ENCODE measurements around the gene ANXA5.
A peak's percentile ranks its signal among the peaks of the same experiment; 100 is the strongest.

ANXA5 gene

DNA sequence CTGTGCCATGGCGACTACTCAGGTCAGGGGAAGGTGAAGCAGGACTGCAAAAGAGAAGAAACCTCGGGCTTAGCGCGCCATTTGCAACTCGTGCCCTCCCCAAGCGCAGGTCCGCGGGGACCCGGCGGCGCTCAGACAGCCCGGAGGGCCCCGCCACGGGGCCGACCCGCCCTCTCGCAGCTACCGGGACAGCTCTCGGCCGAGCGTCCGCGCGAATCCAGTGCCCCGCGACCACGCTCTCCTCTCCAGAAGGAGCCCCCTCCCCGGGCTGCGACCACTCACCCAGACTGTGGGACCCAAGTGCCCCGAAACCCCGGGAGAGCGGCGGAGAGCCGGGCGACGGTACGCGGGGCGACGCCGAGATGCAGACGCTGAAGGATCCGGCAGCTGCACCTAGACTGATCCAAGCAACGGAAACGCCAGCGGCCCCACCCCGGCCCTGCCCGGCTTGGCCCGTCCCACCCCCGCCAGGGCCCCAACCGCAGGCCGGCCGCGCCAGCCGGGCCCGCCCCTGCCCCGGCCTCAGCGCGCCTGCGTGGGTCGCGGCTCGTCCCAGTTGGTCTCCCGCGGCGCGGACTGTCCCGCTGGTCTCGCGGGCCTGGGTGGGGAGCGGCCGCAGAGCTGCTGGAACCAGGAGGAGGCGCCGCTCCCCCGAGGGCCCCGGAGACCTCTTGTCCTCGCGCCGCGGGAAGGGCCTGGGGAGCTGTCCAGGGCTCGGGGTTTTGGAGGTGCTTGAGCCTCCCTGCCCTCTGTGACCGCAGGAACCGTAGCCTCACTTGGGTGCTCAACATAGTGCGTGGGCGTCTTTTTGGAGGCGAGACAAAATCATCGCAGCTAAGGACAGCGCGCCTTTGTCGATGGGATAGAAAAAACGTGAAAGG is at the start of gene ANXA5:
Gene ANXA5, minus strand, starts transcription at position 400 of the 881 bp plus-strand sequence. Its CDS starts 391 bp downstream, at position 9.
- Histone ChIP-seq H3K27me3 (ENCODE audit: control insufficient read depth, insufficient read depth, low read length) (no peaks in the 10 kb centered on the region), H3K4me3 (ENCODE audit: low read depth, low read length) (peak within 1 kb of the TSS; percentile 100), H3K4me1 (ENCODE audit: control insufficient read depth, insufficient read depth, low read length) (peaks cover 23% of the 10 kb centered on the region), H3K27ac (ENCODE audit: low read depth, low read length) (peak within 1 kb of the TSS; percentile 97), H3K9me3 (ENCODE audit: control insufficient read depth, insufficient read depth, low read depth, low read length) (peaks cover 3% of the 10 kb centered on the region; the same call in 1 of the 2 replicates), H3K36me3 (ENCODE audit: control insufficient read depth, insufficient read depth, low read length) (peaks cover 16% of the 10 kb centered on the region; the same call in 1 of the 2 replicates), H3K9ac (ENCODE audit: low read length) (peak within 1 kb of the TSS; percentile 99)

DNA sequence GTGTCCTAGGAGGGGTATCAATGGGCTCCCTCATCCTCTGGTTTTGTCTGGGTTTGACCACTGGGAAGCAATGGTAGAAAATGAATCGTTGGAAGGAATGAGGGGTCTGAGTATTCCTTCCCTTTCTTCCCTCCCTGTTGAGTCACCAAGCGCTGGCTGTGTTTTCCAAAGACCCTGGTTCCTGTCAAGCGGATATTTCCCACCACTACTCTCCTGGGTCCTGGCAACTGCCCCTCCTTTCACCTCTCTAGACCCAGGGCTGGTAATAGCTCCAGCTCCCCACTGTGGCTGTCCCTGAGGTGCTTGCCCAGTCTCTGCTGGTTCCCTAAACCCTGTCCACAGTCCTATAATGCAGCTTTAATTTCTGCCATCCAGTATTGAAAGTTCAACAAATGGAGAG is 46.0 kb upstream of the ANXA5 start:
- Histone ChIP-seq H3K27me3 (ENCODE audit: control insufficient read depth, insufficient read depth, low read length) (no peaks in the 10 kb centered on the region; the same call in 1 of the 2 replicates), H3K9ac (ENCODE audit: low read length) (no peak overlapping the region), H3K4me1 (ENCODE audit: control insufficient read depth, insufficient read depth, low read length) (peaks cover 27% of the 10 kb centered on the region), H3K9me3 (ENCODE audit: control insufficient read depth, insufficient read depth, low read depth, low read length) (no peaks in the 10 kb centered on the region), H3K4me3 (ENCODE audit: low read depth, low read length) (no peak overlapping the region), H3K36me3 (ENCODE audit: control insufficient read depth, insufficient read depth, low read length) (no peaks in the 10 kb centered on the region), H3K27ac (ENCODE audit: low read depth, low read length) (no peak overlapping the region)

DNA sequence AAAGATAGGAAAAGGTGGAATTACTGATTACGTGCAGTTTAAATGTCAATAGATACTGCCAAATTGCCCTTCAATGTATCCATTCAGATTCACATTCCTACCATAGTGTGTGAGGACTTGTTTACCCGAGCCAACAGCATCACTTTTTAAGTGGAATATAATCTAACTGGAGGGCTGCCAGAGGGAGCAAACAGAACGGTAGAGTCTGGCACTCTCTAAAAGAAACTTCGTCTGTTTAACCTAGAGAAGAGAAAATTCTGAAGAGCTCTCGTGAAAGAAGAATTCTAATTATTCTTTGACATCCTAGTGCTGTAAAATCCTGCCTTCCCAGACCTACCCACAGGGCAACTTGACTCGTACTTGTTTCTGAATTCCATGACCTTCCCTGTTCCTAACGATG is 45.0 kb upstream of the ANXA5 start:
- no peaks in the 10 kb centered on the region for H3K36me3 ChIP-seq (ENCODE audit: control insufficient read depth, insufficient read depth, low read length)
- no peak overlapping the region for H3K27ac ChIP-seq (ENCODE audit: low read depth, low read length)
- H3K9ac ChIP-seq (ENCODE audit: low read length): no peak overlapping the region
- no peaks in the 10 kb centered on the region for H3K9me3 ChIP-seq (ENCODE audit: control insufficient read depth, insufficient read depth, low read depth, low read length)
- H3K4me1 ChIP-seq (ENCODE audit: control insufficient read depth, insufficient read depth, low read length): peaks cover 23% of the 10 kb centered on the region
- H3K27me3 ChIP-seq (ENCODE audit: control insufficient read depth, insufficient read depth, low read length): no peaks in the 10 kb centered on the region
- no peak overlapping the region for H3K4me3 ChIP-seq (ENCODE audit: low read depth, low read length)

DNA sequence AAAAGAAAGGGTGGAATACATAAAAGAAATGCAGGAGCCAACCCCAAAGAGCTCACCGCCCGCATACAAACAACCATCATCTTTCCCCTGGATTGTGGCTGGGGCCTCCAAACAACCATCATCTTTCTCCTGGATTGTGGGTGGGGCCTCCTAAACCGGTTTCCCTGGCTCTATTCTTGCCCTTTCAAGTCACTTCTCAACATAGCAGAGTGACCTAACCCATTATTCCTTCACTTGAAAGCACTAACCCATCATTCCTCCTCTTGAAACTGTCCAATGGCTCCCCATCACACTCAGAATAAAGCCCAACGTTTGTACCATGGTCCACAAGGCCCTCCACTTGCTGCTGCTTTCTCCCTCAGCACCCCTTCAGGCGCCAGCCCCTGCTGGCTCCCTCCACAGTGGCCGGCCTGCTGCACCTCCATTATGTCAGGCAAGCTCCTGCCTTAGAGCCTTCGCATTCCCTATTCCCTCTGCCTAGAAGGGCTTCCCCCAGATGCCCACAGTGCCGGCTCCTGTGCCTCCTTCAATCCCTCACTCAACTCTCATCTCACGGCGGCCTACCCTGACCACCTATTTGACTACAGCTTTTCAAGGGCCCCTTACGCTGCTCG is 44.1 kb upstream of the ANXA5 start:
- H3K4me3 ChIP-seq (ENCODE audit: low read depth, low read length): no peak overlapping the region
- no peak overlapping the region for H3K9ac ChIP-seq (ENCODE audit: low read length)
- H3K9me3 ChIP-seq (ENCODE audit: control insufficient read depth, insufficient read depth, low read depth, low read length): no peaks in the 10 kb centered on the region
- H3K27me3 ChIP-seq (ENCODE audit: control insufficient read depth, insufficient read depth, low read length): no peaks in the 10 kb centered on the region
- peaks cover 23% of the 10 kb centered on the region for H3K4me1 ChIP-seq (ENCODE audit: control insufficient read depth, insufficient read depth, low read length)
- no peaks in the 10 kb centered on the region for H3K36me3 ChIP-seq (ENCODE audit: control insufficient read depth, insufficient read depth, low read length)
- no peak overlapping the region for H3K27ac ChIP-seq (ENCODE audit: low read depth, low read length)

DNA sequence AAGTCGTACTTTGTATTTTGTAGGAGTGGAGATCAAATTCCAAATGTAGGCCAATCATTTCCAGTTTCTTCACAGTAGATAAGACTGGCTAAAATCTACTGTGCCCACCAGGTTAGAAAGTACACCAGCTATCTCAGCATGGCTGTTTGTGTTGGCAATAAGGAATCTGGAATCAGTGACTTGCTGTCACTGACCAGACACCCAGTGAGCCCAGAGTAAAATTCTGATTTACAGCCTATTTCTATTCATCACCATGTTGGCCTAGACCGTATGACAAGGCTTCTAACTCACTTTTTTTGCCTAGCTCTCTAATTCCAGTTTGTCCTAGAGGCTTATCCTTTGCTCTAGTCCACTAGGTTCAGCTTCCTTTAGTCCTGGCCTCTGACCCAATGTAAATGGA is 42.8 kb upstream of the ANXA5 start:
- H3K9me3 ChIP-seq (ENCODE audit: control insufficient read depth, insufficient read depth, low read depth, low read length): no peaks in the 10 kb centered on the region
- no peaks in the 10 kb centered on the region for H3K36me3 ChIP-seq (ENCODE audit: control insufficient read depth, insufficient read depth, low read length)
- no peaks in the 10 kb centered on the region for H3K27me3 ChIP-seq (ENCODE audit: control insufficient read depth, insufficient read depth, low read length)
- peaks cover 23% of the 10 kb centered on the region for H3K4me1 ChIP-seq (ENCODE audit: control insufficient read depth, insufficient read depth, low read length)
- no peak overlapping the region for H3K27ac ChIP-seq (ENCODE audit: low read depth, low read length)
- no peak overlapping the region for H3K4me3 ChIP-seq (ENCODE audit: low read depth, low read length)
- no peak overlapping the region for H3K9ac ChIP-seq (ENCODE audit: low read length)

DNA sequence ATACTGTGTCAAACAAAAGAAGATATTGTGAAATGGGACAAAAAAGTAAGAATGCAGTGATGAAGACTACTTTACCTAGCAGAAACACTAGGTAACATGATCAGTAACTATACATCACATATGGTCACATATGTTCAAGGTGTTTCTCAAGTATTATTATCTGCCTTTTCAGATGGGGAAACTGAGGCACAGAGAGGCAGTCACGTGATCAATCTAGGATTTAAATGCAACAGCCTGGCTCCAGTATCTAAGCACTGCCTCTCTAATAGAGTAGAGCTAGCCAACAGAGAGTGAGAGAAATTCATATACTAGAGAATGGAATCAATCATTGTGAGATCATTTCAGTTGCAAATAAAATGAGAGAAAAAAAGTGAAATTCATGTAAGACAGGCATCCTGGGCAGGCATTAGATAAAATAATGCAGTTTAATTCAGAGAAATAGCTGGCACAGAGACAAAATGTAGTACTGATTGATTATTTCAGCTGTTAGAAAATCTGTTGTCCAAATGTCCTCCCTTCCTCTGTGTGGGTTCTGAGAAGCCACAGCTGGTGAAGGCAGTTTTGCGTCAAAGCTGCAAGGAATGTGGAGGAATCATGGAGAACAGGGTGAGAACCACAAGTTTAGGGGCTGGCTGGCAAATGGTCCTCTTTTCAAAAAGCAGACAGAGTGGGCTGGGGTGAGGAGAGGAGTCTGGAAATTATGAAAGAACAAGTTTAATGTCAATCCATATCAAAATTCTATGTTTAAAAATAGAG is 42.2 kb upstream of the ANXA5 start:
- H3K27ac ChIP-seq (ENCODE audit: low read depth, low read length): no peak overlapping the region

DNA sequence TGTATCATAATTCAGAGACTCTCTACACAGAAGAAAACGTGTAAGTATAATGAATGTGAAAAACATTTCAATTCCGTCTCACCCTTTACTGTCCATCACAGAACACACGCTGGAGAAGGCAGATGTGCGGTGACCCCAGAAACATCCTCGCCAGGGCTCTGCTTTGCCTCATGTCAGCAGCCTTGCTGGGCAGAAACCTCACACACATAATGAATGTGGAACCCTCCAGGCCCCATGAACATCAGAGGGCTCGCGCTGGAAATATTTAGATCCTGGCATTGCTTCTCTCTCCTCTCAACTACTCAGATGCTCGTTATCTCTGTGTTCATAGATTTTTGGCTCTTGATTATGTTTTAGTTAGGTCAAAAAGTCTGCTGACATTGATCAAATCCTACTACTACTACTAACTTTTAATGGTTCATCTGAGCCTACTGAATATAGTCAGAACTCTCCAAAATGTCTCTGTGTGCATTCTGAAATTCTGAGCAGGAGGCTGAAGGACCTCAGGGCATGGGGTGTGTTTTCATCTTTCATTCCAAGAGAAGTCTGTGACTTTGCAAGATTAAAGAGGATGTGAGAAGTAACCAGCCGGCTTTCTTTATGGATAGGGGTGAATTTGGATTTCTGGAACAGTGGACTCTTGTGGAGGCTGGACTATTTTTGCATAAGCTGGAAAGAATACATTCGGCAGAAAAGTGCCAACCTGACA is 41.2 kb upstream of the ANXA5 start:
- no peaks in the 10 kb centered on the region for H3K36me3 ChIP-seq (ENCODE audit: control insufficient read depth, insufficient read depth, low read length)
- no peak overlapping the region for H3K4me3 ChIP-seq (ENCODE audit: low read depth, low read length)
- no peak overlapping the region for H3K9ac ChIP-seq (ENCODE audit: low read length)
- peaks cover 22% of the 10 kb centered on the region for H3K4me1 ChIP-seq (ENCODE audit: control insufficient read depth, insufficient read depth, low read length)
- no peak overlapping the region for H3K27ac ChIP-seq (ENCODE audit: low read depth, low read length)
- H3K9me3 ChIP-seq (ENCODE audit: control insufficient read depth, insufficient read depth, low read depth, low read length): no peaks in the 10 kb centered on the region
- no peaks in the 10 kb centered on the region for H3K27me3 ChIP-seq (ENCODE audit: control insufficient read depth, insufficient read depth, low read length)

More for the DNA sequence above, 42.2 kb upstream of the ANXA5 start:
- no peaks in the 10 kb centered on the region for H3K27me3 ChIP-seq (ENCODE audit: control insufficient read depth, insufficient read depth, low read length)
- no peak overlapping the region for H3K4me3 ChIP-seq (ENCODE audit: low read depth, low read length)
- no peak overlapping the region for H3K9ac ChIP-seq (ENCODE audit: low read length)
- H3K36me3 ChIP-seq (ENCODE audit: control insufficient read depth, insufficient read depth, low read length): no peaks in the 10 kb centered on the region
- no peaks in the 10 kb centered on the region for H3K9me3 ChIP-seq (ENCODE audit: control insufficient read depth, insufficient read depth, low read depth, low read length)
- H3K4me1 ChIP-seq (ENCODE audit: control insufficient read depth, insufficient read depth, low read length): peaks cover 23% of the 10 kb centered on the region

DNA sequence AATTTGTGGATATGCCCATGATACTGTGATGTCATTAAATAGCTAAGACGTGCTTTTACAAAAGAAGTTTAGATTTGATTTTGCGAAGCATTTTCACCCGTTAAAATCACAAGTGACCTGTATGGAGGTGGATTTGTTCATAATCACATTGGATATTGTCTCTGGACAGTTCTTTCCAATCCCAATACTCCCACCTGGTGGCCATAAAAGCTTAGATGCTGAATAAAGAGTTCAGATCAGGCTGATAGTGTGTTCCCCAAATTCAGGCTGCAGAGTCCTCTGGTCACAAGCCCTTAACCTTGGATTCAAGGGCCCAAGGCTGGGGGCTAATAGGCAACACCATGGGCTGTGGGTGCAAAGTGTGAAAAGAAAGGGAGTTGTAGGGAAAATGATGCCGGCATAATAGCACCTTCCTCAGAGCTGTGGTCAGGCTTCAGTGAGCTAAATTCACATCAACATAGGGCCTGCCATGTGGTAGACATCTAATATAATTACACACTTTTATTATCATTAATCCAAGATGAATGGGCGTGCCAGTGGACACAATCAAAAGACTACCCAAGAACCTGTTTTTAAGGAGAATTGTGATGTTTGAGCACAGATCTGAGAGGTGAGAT is 40.1 kb upstream of the ANXA5 start:
- Histone ChIP-seq H3K27ac (ENCODE audit: low read depth, low read length) (no peak overlapping the region), H3K27me3 (ENCODE audit: control insufficient read depth, insufficient read depth, low read length) (no peaks in the 10 kb centered on the region), H3K36me3 (ENCODE audit: control insufficient read depth, insufficient read depth, low read length) (no peaks in the 10 kb centered on the region), H3K4me1 (ENCODE audit: control insufficient read depth, insufficient read depth, low read length) (peaks cover 18% of the 10 kb centered on the region), H3K9me3 (ENCODE audit: control insufficient read depth, insufficient read depth, low read depth, low read length) (no peaks in the 10 kb centered on the region), H3K4me3 (ENCODE audit: low read depth, low read length) (no peak overlapping the region), H3K9ac (ENCODE audit: low read length) (no peak overlapping the region)

DNA sequence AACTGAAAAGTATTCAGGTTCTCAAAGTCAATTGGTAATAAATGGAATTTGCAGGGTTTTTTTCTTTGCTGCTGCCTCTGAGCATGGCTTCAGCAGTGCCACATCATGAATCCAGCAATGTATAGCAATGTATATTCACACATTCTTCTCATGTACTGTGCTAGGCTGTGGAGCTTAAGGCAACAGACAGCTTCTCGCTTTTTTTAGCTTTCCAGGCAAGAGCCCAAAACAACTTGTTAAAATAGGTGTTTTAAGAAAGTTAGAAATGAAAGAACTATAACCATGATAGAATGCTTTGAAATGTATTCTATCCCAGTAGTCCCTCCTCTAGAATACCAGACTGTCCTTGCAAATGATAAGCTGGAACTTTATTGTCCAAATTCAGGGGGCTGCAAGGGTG is 37.8 kb upstream of the ANXA5 start:
- H3K27ac ChIP-seq (ENCODE audit: low read depth, low read length): no peak overlapping the region
- no peak overlapping the region for H3K9ac ChIP-seq (ENCODE audit: low read length)
- no peaks in the 10 kb centered on the region for H3K9me3 ChIP-seq (ENCODE audit: control insufficient read depth, insufficient read depth, low read depth, low read length)
- H3K27me3 ChIP-seq (ENCODE audit: control insufficient read depth, insufficient read depth, low read length): no peaks in the 10 kb centered on the region
- H3K4me1 ChIP-seq (ENCODE audit: control insufficient read depth, insufficient read depth, low read length): peaks cover 7% of the 10 kb centered on the region; the same call in 1 of the 2 replicates
- no peak overlapping the region for H3K4me3 ChIP-seq (ENCODE audit: low read depth, low read length)
- no peaks in the 10 kb centered on the region for H3K36me3 ChIP-seq (ENCODE audit: control insufficient read depth, insufficient read depth, low read length)

DNA sequence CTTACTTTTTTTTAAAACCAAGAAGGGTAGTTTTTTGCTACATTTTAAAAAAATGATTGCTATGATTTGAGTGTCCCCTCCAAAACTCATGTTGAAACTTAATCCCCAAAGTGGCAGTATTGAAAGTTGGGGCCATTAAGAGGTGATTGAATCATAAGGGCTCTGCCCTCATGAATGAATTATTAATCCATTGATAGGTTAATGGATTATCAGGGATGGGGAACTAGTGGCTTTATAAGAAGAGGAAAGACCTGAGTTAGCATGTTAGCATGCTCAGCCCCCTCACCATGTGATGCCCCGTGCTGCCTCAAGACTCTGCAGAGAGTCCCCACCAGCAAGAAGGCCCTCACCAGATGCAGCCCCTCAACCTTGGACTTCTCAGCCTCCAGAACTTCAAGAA is 37.2 kb upstream of the ANXA5 start:
- Histone ChIP-seq H3K27me3 (ENCODE audit: control insufficient read depth, insufficient read depth, low read length) (no peaks in the 10 kb centered on the region), H3K4me3 (ENCODE audit: low read depth, low read length) (no peak overlapping the region), H3K4me1 (ENCODE audit: control insufficient read depth, insufficient read depth, low read length) (peaks cover 7% of the 10 kb centered on the region; the same call in 1 of the 2 replicates), H3K27ac (ENCODE audit: low read depth, low read length) (no peak overlapping the region), H3K36me3 (ENCODE audit: control insufficient read depth, insufficient read depth, low read length) (no peaks in the 10 kb centered on the region), H3K9ac (ENCODE audit: low read length) (no peak overlapping the region), H3K9me3 (ENCODE audit: control insufficient read depth, insufficient read depth, low read depth, low read length) (no peaks in the 10 kb centered on the region)

Measured in HUES6 (cell line).